Kidney tubule cell (primary cell): ENCODE results near the gene CRAT.
"Not testable (repeated sequence)": the region's sequence is repeated elsewhere in the genome, so short reads cannot be mapped to it uniquely, and the experiment has no call there.

Experiments used
- DNase-seq: peaks from one replicate; pipeline ENCODE4 v3.0.0-alpha.2; 2018; ENCODE audit warnings: low spot score

The CRAT gene

DNA sequence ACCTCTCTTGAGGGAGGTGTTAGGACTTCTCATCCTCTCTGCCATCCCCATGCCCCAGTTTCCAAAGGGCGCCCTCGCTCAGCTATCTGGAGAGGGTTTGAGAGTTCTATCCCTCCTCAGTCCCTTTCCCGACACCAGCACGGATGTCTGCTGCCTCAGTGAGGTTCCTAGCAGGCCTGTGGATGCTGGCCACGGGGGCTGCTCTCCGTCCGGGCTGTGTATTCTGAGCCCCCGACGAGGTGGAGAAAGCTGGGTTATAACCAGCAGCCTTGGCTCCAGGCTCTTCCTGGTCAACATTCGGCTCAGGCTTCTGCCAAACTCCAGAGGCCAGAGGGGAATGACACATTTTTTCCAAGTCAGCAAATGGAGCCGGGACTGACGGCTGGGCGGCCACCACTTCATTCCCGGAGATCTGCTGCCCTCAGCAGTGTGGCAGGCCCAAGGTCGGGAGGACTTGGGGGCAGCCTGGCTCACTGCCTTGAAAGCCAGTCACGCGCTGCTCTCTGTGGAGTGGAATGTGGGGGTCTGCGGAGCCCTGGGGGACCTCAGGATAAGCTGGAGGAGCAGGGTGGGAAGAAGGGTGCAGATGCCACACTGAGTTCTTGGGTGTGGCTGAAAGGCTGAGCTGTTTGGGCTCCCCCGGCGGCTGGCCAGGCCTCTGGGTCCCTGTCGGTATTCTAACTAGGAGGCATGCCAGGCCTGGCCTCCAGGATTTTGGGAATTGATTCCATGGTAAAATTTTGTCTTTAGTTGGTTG lies 28.1 kb upstream of the CRAT start:
- DNase-seq, result peak; percentile 60

DNA sequence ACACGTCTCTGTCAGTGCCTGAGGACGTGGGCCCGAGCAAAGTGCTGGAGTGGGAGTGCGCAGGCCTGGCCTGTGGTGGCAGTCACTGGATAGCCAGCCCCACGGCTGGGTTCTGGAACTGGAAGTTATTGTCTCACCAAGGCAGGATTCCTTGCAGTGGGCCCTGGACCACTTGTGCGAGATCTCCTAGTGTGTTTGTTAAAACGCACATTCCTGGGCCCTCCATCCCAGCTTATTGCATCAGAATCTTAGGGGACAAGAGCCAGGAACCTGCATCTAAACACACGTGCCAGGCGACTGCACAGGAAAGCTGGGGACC lies 27.5 kb upstream of the CRAT start:
- DNase-seq, result no peak

DNA sequence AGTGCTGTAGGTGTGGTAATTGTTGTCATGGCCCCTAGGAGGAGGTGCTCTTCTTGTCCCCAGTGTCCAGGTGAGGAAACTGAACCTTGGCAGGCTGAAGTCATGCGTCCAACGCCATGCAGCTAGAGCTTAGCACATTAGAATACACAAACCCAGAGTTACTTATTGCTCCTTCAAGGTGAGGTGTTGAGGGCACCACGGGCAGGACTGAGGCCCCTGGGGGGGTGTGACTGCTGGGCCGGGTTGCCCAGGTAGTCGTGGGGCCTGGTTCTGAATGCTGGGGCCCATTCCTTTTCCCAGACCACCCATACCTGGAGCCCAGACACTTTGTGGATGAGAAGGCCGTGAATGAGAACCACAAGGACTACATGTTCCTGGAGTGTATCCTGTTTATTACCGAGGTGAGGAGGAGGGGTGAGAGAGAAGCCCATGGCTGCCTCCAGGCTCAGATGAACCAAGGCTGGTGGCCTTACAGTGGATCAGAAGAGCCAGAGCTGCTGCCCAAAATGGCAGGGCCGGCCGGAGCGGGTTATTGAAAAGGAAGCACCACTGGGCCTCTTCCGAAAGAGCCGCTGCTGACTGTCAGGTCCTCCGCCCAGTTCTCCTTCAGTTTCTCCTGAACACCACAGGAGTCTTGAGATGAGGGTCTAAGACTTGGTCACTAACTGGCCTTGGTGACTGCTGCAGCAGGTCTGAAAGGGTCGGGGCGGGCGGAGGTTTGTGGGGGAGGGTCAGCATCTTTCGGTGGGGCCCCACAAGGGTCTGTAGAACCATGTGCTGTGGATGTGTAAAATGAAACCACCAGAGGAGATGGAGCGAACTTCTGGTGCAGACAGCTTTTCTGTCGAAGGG lies 26.9 kb upstream of the CRAT start:
- no peak for DNase-seq

DNA sequence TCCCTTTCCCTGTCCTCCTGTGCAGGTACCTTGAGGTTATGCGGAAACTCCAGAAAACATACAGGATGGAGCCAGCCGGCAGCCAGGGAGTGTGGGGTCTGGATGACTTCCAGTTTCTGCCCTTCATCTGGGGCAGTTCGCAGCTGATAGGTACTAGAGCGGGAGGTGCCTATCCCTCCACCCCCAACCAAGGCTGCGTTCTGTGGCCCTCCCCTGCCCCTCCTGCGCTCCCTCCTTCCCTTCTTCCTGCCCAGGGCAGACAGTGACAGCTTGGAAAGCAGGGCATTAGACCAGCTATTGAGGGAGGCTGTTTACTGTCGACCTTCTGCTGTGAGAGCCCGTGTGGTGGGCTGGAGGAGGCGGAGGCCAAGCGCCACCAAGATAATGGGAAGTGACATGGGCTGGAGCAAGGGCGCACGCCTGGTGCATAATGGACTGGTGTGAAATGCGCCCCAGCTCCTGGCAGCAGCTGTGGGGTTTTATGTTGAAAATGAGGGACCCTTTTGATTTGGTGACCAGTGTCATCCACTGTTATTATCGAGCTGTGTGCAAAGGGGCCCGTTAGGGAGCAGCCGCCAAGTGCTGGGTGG lies 25.9 kb upstream of the CRAT start:
- no peak for DNase-seq

DNA sequence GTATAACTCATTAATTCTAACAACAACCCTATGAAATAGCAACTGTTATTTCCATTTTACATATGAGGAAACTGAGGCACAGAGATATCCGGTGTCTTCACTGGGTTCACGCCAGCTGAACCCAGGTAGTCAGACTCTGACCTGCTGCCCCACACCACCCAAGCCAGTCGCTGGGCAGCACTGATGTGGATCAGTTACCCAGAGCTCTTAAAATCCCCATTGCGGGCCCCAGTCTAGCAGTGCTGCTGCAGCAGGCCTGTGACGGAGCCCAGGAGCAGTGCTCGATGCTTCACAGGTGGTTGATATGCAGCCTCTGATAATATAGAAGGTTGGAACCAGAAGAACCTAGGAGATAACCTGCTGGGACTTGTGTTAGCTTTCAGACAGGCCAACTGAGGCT lies 24.9 kb upstream of the CRAT start:
- DNase-seq, result no peak

DNA sequence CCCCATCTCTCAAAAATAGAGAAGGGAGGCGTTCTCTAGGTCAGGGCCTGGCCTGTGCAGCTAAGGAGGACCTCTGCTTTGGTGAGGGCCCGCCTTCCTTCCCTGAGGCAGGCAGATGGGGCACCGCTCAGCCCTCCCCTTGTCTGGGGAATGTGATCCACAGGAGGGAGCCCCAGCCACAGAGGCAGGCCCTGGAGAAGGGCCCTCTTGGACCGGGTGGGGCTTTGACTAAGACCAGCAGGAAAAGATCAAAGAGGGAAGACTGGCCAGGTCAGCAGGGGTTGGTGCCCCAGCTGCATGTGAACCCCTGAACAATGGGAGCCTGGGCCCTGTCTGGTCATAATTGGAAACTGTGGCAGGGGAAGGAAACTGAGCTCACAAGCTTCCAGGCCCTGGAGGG lies 22.5 kb upstream of the CRAT start:
- DNase-seq, result no peak

DNA sequence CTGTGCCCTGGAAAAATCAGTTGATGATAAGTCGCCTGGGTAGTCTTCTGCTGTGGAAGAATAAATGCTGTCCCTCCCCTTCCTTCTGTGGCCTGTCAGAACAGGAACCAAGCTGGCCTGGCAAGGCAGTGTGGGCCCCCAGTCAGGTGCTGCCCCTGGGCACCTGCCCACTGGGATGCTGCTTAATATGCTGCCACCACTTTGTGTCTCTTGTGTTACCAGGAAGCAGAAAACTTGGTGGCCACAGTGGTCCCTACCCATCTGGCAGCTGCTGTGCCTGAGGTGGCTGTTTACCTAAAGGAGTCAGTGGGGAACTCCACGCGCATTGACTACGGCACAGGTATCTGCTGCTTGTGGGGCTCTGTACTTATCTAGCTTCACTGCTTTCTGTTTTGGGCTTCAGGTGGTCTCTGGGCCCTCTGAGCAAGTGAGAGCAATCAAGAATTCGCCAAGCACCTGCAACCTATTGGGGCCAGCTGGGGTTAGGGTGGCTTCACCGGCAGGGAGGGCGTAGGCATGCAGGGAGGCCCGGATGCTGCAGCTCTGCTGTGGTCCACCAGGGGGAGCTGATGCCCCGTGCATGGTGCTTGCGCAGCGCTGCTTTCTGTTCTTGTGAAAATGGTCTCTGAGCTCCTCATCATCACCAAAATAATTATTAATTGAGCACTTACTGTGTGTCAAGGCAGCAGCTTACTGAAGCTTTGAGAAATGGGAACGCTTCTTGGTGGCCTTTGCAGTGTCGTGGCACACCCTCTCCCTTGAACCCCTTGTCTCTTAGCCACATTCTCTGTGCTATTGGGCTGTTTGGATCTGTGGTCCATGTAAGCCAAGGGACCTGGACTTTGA lies 20.9 kb upstream of the CRAT start:
- peak; percentile 73 for DNase-seq

DNA sequence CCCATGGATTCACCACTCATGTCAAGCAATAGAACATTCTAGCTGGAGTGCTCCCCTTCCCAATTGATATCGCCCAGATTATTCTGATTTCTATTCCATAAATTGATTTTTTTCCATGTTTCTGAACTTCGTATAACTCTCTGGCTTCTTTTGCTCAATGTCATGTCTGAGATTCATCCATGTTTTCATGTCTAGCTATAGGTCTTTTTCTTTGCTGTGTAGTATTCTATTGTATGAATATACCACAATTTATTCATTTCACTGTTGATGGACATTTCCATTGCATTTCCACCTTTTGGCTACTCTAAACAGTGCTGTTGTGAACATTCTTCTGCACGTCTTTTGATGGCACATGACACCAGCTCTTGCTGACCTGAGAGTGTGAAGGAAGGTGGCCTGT lies 20.2 kb upstream of the CRAT start:
- DNase-seq, result no peak

DNA sequence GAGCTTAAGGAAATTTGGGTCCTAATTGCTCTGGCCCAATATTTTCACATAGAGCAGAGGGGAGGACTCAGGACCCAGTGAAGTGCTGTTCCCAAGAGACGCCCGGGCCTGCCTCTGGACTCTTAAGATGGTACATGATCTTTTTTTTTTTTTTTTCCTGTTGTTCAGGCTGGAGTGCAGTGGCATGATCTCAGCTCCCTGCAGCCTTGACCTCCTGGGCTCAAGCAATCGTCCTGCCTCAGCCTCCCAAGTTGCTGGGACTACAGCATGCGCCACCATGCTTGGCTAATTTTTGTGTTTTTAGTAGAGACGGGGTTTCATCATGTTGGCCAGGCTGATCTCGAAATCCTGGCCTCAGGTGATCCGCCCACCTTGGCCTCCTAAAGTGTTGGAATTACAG lies 19.7 kb upstream of the CRAT start:
- not testable (repeated sequence) for DNase-seq

DNA sequence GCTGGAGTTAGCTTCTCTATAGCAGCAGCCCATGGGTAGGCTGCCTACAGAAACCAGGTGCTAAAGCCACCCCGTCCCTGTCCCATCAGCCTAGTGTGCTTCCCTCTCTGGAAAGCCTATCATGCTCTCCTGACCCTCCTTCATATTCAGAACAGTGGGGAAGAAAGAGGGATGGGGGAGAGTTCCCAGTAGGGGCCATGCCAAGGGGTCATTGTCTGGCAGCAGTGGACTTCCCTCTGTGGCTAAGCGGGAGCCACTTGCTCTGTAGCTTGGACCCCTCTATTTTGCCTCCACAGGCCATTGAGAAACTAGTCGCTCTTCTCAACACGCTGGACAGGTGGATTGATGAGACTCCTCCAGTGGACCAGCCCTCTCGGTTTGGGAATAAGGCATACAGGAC lies 18.1 kb upstream of the CRAT start:
- DNase-seq, result no peak

DNA sequence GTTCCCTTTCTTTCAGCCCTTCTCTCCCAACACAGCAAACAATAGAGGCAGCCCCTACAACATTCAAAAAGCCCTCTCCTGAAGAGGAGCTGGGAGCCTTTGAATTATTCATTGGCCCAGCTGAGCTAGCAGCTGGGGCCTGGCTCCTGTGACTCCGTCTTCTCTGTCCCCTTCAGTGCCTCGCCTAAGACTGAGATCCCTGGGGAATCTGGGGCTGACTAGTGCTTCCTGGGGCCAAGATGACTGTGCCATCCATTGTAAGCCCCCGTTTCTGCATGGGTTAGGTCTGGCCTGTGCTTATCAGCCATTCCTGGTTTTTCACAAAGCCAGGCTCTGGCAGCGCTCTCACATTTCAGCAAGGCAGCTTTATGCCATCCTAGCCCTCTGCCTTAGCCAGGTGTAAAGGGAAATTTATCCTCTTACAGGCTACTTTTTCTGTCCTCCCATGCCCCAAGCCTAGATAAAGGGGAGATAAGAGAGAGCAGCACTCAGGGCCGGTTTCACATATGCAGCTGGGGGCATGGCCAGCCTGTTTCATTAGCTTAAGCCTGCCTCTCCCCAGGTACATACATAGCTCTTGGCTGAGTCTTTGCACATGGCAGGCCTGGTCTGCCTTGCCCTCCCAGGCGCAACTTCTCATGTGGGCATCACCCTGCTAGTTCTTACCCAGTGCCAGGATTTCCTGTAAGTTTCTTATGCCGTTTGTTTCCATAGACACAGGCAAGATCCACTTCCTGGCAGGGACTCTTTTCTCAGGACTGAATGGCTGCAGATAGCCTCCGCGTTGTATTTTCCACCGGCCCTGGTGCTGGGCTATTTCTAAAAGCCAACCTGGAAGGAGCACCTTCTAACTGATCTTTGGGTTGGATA lies 16.4 kb upstream of the CRAT start:
- DNase-seq, result no peak

DNA sequence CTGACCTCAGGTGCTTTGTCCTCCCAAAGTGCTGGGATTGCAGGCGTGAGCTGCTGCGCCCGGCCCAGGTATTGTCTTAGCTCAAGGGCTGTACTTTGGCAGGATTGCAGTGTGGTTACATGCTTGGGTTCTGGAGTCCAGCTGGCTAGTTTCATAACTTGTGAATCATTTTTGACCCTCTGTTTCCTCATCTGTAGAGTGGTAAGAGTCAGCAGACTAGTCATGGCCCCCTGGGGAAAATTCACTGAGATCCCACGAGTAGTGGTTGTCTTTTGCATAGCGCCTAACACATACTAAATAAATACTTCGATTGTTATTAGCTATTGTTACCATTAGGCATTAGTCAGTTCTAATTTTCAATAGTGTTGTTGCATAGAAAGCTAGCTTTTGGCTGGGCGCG lies 14.9 kb upstream of the CRAT start:
- DNase-seq, result peak; percentile 92

DNA sequence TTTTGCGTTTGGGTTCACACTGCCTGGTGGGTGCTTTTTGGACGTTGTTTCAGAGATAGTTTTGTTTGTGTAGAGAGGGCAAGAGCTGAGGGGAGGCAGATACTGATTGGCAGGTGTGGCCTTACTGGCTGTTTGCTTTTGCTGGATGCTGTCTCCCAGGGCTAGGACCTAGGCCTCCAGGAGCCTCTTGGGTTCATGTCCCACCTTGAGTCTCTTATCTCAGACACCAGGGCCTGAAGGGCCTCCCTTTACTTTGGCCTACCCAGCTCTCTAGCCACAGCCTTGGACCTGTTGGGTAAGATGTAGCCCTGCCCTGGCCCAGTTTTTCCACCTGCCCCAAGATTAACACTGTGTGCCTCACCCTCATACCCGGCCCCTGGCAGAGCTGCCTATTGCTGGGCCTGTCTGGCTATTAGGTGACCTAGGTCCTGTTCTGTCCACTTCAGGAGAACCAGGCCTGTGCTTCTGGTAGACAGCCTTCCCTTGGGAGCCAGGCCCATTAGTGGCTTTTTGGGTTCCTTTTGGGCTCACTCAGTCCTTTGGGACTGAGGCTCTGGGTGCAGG lies 14.0 kb upstream of the CRAT start:
- DNase-seq, result no peak

DNA sequence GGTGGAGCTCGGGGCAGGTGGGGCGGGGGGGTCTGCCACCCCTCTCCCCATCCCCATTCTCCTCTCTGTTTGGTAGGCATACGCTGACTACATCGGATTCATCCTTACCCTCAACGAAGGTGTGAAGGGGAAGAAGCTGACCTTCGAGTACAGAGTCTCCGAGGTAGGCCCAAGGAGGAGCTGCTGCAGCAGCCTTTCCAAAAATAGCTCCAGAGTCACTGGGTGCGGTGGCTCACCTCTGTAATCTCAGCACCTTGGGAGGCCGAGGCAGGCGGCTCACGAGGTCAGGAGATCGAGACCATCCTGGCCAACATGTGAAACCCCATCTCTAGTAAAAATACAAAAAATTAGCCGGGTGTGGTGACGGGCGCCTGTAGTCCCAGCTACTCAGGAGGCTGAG lies 12.4 kb upstream of the CRAT start:
- DNase-seq, result not testable (repeated sequence)

DNA sequence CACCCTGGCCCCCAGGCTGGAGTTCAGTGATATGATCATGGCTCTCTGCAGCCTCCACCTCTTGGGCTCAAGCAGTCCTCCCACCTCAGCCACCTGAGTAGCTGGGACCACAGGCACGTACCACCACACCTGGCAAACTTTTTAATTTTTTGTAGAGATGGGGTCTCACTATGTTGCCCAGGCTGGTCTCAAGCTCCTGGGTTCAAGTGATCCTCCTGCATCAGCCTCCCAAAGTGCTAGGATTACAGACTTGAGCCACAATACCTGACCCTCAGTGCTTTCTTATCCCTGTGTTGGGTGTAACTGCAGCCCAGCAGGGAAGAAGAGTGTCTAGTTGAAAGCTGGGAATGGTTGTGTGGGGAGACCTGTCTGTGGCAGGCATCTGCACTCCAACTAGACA lies 11.5 kb upstream of the CRAT start:
- no peak for DNase-seq

DNA sequence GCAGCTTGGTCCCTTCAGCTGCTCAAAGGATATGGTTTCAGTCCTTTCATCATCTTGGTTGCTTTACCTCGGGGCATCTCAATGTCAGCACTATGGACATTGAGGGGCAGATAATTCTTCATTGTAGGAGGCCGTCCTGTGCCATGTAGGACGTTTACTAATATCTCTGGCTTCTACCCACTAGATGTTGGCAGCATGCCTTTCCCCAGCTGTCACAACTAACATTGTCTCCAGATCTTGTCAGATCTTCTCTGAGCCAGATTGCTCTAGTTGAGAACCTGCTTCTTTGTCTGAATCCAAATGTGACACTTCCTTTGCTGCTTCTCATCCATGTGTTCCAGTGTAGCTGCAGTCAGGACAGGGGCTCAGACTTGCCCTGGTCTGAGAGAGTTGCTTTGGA lies 10.9 kb upstream of the CRAT start:
- DNase-seq, result no peak

DNA sequence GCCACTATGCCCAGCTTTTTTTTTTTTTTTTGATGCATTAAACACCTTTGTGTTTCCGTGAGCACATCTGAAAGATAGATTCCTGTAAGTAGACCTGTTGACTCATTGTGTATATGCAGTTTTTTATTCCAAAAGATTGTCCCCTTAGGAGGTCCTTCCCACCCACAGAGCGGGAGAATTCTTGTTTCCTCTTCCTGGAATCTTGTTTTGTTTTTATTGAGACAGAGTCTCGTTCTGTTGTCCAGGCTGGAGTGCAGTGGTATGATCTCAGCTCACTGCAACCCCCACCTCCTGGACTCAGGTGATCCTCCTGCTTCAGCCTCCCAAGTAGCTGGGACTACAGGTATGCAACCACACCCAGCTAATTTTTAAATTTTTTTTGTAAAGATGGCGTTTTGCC lies 8.2 kb upstream of the CRAT start:
- DNase-seq, result no peak

DNA sequence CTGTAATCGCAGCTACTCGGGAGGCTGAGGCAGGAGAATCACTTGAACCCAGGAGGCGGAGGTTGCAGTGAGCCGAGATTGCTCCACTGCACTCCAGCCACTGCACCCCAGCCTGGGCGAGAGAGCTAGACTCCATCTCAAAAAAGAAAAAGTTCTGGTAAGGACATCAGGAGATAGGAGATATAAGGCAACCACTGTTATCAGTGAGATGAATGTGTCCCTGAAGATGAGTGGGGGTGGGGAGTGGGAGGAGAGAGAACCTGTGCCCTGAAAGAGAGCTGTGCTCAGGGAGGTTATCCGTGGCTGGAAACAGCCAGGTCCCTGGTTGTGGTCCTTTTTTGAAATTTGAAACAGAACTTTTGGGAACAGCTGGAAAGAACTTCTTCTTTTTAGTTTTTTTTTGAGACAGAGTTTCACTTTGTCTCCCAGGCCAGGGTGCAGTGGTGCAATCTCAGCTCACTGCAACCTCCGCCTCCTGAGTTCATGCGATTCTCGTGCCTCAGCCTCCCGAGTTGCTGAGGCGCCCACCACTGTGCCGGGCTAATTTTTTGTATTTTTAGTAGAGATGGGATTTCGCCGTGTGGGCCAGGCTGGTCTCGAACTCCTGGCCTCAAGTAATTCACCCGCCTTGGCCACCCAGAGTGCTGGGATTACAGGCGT lies 3.2 kb upstream of the CRAT start:
- no peak for DNase-seq

DNA sequence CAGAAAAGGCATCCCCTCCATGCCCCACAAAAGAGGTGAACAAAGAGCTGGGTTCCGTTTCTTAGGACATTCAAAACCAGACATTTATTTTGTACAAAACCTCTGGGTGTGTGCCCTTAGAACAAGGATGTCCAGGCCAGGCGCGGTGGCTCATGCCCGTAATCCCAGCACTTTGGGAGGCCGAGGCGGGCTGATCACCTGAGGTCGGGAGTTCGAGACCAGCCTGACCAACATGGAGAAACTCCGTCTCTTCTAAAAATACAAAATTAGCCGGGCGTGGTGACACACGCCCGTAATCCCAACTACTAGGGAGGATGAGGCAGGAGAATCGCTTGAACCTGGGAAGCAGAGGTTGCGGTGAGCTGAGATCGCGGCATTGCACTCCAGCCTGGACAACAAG lies 1.9 kb upstream of the CRAT start:
- not testable (repeated sequence) for DNase-seq

DNA sequence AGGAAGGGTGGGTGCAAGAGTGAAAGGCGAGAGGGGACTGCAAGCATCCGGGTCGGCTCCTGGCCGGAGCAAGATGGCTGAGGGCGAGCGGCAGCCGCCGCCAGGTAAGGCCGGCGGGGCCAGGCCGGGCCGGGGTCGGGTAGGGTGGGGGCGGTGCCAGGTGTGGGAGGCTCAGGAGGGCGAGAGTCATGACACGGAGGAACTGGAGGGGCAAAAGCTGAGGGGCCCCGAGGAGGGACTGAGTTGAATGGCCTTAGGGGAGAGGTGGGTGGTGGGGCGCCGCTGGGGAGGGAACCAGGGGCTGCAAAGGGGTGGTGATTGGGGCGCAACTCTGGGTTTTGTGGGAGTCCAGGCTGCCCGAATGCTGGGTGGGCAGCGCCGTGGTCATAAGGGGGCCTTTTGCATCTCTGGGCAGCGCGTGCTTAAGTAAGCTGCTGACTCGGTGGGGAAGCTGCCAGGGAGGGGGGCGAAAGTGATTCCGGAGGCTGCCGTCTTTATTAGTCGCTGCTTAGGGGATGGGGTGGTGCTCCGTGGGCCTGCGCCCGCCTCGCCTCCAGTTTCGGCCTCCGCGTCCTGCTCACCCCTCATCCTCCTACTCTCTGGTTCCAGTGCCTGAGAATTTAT lies 1.0 kb upstream of the CRAT start:
- DNase-seq, result peak; percentile 57
